NCI-H2227 (cell line): ENCODE data around the gene PRDM15.

Experiments used
- DNase-seq: peaks from one replicate; lab custom pipeline; 2025; ENCODE audit not compliant: unreplicated experiment; lab: John Stamatoyannopoulos, UW

The PRDM15 gene

GRCh38 chr21:41765973-41766882, 112.9 kb downstream of the PRDM15 start:
- DNase-seq, result peak; percentile 50

- no peak for DNase-seq
These were observed 113.7 kb downstream of the PRDM15 start for GRCh38 chr21:41765420-41765821.

- DNase-seq, result no peak
These were observed 114.4 kb downstream of the PRDM15 start for GRCh38 chr21:41764558-41765419.

- no peak for DNase-seq
These were observed 115.1 kb downstream of the PRDM15 start for GRCh38 chr21:41763996-41764395.

GRCh38 chr21:41763398-41763931, 115.7 kb downstream of the PRDM15 start:
- no peak for DNase-seq

- no peak for DNase-seq
These were observed 116.4 kb downstream of the PRDM15 start for GRCh38 chr21:41762753-41763152.

GRCh38 chr21:41761934-41762635, 117.1 kb downstream of the PRDM15 start:
- no peak for DNase-seq

- no peak for DNase-seq
These were observed 117.8 kb downstream of the PRDM15 start for GRCh38 chr21:41761211-41761933.

- DNase-seq, result no peak
These were observed 118.7 kb downstream of the PRDM15 start for GRCh38 chr21:41760411-41760810.

- no peak for DNase-seq
These were observed 119.2 kb downstream of the PRDM15 start for GRCh38 chr21:41759926-41760325.

GRCh38 chr21:41759214-41759840, 119.8 kb downstream of the PRDM15 start:
- no peak for DNase-seq

- no peak for DNase-seq
These were observed 120.6 kb downstream of the PRDM15 start for GRCh38 chr21:41758550-41758949.

GRCh38 chr21:41755934-41756773, 123.0 kb downstream of the PRDM15 start:
- no peak for DNase-seq

- DNase-seq, result no peak
These were observed 123.7 kb downstream of the PRDM15 start for GRCh38 chr21:41755258-41755933.

GRCh38 chr21:41754479-41754891, 124.7 kb downstream of the PRDM15 start:
- DNase-seq, result no peak

GRCh38 chr21:41753006-41753898, 125.9 kb downstream of the PRDM15 start:
- DNase-seq, result no peak

GRCh38 chr21:41752231-41752681, 126.9 kb downstream of the PRDM15 start:
- DNase-seq, result no peak
